Smooth muscle cell (in vitro differentiated cells): ENCODE measurements around the gene LRIF1. TPM values are rescaled to one million over a fixed set of nuclear protein-coding genes. Genes with fewer than 3 reads are reported as not detected.
"Not testable (repeated sequence)": the region's sequence is repeated elsewhere in the genome, so short reads cannot be mapped to it uniquely, and the experiment has no call there.

ENCODE experiments used
- DNase-seq: peaks from one replicate; lab custom pipeline; 2025; ENCODE audit not compliant: unreplicated experiment; lab: John Stamatoyannopoulos, UW
- H2AFZ ChIP-seq: fragments of 200-600 bp; sonication (generic); 2 replicates; pipeline ENCODE4 v1.6.0; 2016; ENCODE audit warnings: antibody characterized with exemption, low read depth, mild to moderate bottlenecking
- H3F3A ChIP-seq: fragments of 200-600 bp; sonication (generic); 2 replicates; pipeline ENCODE4 v1.6.0; 2017; ENCODE audit warnings: antibody characterized with exemption, low read depth
- H3K27ac ChIP-seq: fragments of 200-600 bp; sonication (generic); 2 replicates; pipeline ENCODE4 v1.5.1; 2016; ENCODE audit warnings: low read depth, mild to moderate bottlenecking
- H3K27me3 ChIP-seq: fragments of 200-600 bp; sonication (generic); 2 replicates; pipeline ENCODE4 v1.6.1; 2016; ENCODE audit warnings: low read depth, mild to moderate bottlenecking
- H3K36me3 ChIP-seq: fragments of 200-600 bp; sonication (generic); 2 replicates; pipeline ENCODE4 v1.5.1; 2016; ENCODE audit warnings: low read depth
- H3K4me1 ChIP-seq: fragments of 200-600 bp; sonication (generic); 2 replicates; pipeline ENCODE4 v1.5.1; 2016; ENCODE audit warnings: low read depth
- H3K4me2 ChIP-seq: fragments of 200-600 bp; sonication (generic); 2 replicates; pipeline ENCODE4 v1.6.0; 2016; ENCODE audit warnings: mild to moderate bottlenecking
- H3K4me3 ChIP-seq: fragments of 200-600 bp; sonication (generic); 2 replicates; pipeline ENCODE4 v1.5.1; 2016; ENCODE audit warnings: mild to moderate bottlenecking
- H3K79me2 ChIP-seq: fragments of 200-600 bp; sonication (generic); 2 replicates; pipeline ENCODE4 v1.6.0; 2016; ENCODE audit warnings: low read depth, mild to moderate bottlenecking
- H3K9ac ChIP-seq: fragments of 200-600 bp; sonication (generic); 2 replicates; pipeline ENCODE4 v1.6.0; 2016; ENCODE audit warnings: low read depth
- H3K9me3 ChIP-seq: fragments of 200-600 bp; sonication (generic); replicated peaks from 2 replicates; pipeline ENCODE4 v1.5.1; 2016; ENCODE audit warnings: low read depth
- H4K20me1 ChIP-seq: fragments of 200-600 bp; sonication (generic); 2 replicates; pipeline ENCODE4 v1.6.0; 2016; ENCODE audit warnings: low read depth
- CTCF ChIP-seq: fragments of 200-600 bp; sonication (generic); IDR thresholded peaks from 2 replicates; pipeline ENCODE4 v1.5.1; 2017; ENCODE audit warnings: borderline replicate concordance, mild to moderate bottlenecking, antibody characterized with exemption; ENCODE audit not compliant: insufficient read depth, poor library complexity, severe bottlenecking
- WGBS: methylation state at CpG from one replicate; pipeline ENCODE4 v1.1.7; 2016; ENCODE audit warnings: low lambda C conversion rate; 5-methylcytosine and 5-hydroxymethylcytosine counted together
- polyA plus RNA-seq: library from polyadenylated mRNA; unstranded; fragments of >200 nt; fragmentation: Nextera tagmentation; extraction: Ambion mirVana; gene quantifications from 2 replicates; pipeline ENCODE4 v1.2.1, GENCODE V29; 2016
- total RNA-seq: library from RNA; depleted of rRNA; stranded (reverse); fragments of >200 nt; gene quantifications from 2 replicates; pipeline ENCODE4 v1.2.3, GENCODE V29; 2014

Gene LRIF1
- 31.7 and 39.8 TPM in 2 replicates for total RNA-seq
- polyA plus RNA-seq: 20.7 and 22.2 TPM in 2 replicates

- TF ChIP-seq CTCF: peak; percentile 21
- 30% methylated on average over 54 of the region's 54 CpGs for WGBS
- DNase-seq: peak; percentile 64
Measured at GRCh38 chr1:110963691-110964454, at the start of gene LRIF1. LRIF1 (minus strand) TSS chr1:110963922; CDS start chr1:110963688, 234 bp downstream.

GRCh38 chr1:111008031-111008430, 44.3 kb upstream of the LRIF1 start:
- DNase-seq: no peak
- Histone ChIP-seq H3K4me2 (no peak overlapping the region), H3K36me3 (no peaks in the 10 kb centered on the region), H2AFZ (no peak overlapping the region), H4K20me1 (no peaks in the 10 kb centered on the region), H3F3A (no peaks in the 10 kb centered on the region), H3K79me2 (no peaks in the 10 kb centered on the region), H3K27ac (no peak overlapping the region), H3K27me3 (no peaks in the 10 kb centered on the region), H3K9me3 (no peaks in the 10 kb centered on the region), H3K4me3 (no peak overlapping the region), H3K4me1 (no peaks in the 10 kb centered on the region), H3K9ac (no peak overlapping the region)
- TF ChIP-seq CTCF: no peak
- WGBS: 79% methylated on average over 2 of the region's 2 CpGs

More at GRCh38 chr1:110963691-110964454, at the start of gene LRIF1:
- Histone ChIP-seq H3F3A (peaks cover 6% of the 10 kb centered on the region), H3K4me1 (peaks cover 3% of the 10 kb centered on the region), H3K9me3 (peaks cover 6% of the 10 kb centered on the region), H3K27ac (peak within 1 kb of the TSS; percentile 98), H3K79me2 (peaks cover 27% of the 10 kb centered on the region), H3K9ac (peak within 1 kb of the TSS; percentile 95), H3K4me2 (peak within 1 kb of the TSS; percentile 83), H2AFZ (peak within 1 kb of the TSS; percentile 89), H3K36me3 (no peaks in the 10 kb centered on the region), H3K4me3 (peak within 1 kb of the TSS; percentile 69), H3K27me3 (no peaks in the 10 kb centered on the region), H4K20me1 (peaks cover 21% of the 10 kb centered on the region)

GRCh38 chr1:111006556-111006955, 42.8 kb upstream of the LRIF1 start:
- Histone ChIP-seq H4K20me1 (no peaks in the 10 kb centered on the region), H3K27ac (no peak overlapping the region), H3K4me2 (no peak overlapping the region), H3F3A (no peaks in the 10 kb centered on the region), H3K9ac (no peak overlapping the region), H2AFZ (no peak overlapping the region), H3K4me1 (no peaks in the 10 kb centered on the region), H3K9me3 (no peaks in the 10 kb centered on the region), H3K36me3 (no peaks in the 10 kb centered on the region), H3K4me3 (no peak overlapping the region), H3K79me2 (no peaks in the 10 kb centered on the region), H3K27me3 (no peaks in the 10 kb centered on the region)
- DNase-seq: no peak
- no peak for TF ChIP-seq CTCF
- 95% methylated on average over 1 of the region's 1 CpG for WGBS

- not testable (repeated sequence) for DNase-seq, H3K27ac ChIP-seq, H3K36me3 ChIP-seq, H2AFZ ChIP-seq, H4K20me1 ChIP-seq, H3K9me3 ChIP-seq, H3K4me1 ChIP-seq, H3K4me2 ChIP-seq, H3K79me2 ChIP-seq, H3F3A ChIP-seq, H3K27me3 ChIP-seq, H3K4me3 ChIP-seq, H3K9ac ChIP-seq
Measured at GRCh38 chr1:110999607-111000006, 35.9 kb upstream of the LRIF1 start.
